Right renal cortex interstitium (tissue), 3 donors: ENCODE results near the gene CCDC134. TPM values are rescaled to one million over a fixed set of nuclear protein-coding genes. Genes with fewer than 3 reads are reported as not detected.
A peak's percentile ranks its signal among the peaks of the same experiment; 100 is the strongest.
"Not testable (repeated sequence)": the region's sequence is repeated elsewhere in the genome, so short reads cannot be mapped to it uniquely, and the experiment has no call there.

ENCODE experiments used
- DNase-seq, 3 donors: peaks; one replicate each; pipeline ENCODE4 v3.0.0-alpha.2; 2013; ENCODE audit warnings: low read depth in 3 of 3, low spot score in 2 of 3
- polyA plus RNA-seq, 3 donors: library from polyadenylated mRNA; unstranded; fragments of 120-200 nt; gene quantifications; one replicate each; pipeline ENCODE4 v1.2.1, GENCODE V29; 2013; ENCODE audit not compliant: insufficient read length in 3 of 3

The CCDC134 gene
- polyA plus RNA-seq, 3 donors = 7.7 to 9.1 (median 8.1) TPM

DNA sequence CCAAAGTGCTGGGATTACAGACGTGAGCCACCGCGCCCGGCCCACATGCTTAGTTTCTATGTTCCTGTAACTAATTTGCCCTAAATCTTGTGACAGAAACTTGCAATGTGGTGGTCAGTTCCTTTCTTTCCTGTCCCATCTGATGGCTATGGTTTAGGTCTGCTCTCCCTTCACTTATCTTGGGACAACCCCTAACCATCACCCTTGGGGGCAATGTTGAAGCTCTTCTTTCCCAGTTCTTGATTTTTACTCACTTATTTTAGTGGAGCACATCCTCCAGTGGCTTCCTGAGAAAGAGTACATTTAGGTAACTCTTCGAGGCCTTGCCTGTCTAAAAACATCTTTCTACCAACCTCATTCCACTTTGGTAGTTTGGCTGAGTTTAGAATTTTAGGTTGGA lies 39.7 kb downstream of the CCDC134 start:
- DNase-seq = no peak

DNA sequence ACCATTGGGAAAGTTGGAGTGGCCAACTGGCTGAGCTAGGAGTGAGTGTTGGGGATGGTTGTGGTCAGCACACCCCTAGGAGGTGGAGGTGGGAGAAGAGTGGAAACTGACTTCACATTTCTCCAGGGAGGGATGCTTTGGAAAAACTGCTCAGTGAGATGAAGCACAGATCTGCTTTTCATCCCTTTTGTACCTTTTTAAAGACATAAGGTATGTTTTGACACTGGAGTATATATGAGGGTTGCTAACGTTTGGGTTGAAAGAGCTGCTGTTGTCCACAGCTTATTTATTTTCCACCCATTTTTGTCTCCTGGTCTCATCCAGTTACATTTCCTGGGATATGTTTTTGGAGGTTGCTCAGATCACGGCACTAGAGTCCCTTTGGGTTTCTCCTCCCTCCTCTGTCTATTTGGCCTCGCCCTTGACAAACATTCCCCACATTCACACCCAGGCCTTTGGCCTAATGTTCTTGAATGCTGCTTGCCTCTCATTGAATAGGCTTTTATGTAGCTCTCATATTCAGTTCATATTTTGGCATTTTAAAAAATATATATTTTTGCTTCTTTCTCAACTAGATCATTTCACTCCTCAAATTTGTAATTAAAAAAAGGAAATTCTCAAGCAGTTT lies 40.7 kb downstream of the CCDC134 start:
- DNase-seq = no peak

DNA sequence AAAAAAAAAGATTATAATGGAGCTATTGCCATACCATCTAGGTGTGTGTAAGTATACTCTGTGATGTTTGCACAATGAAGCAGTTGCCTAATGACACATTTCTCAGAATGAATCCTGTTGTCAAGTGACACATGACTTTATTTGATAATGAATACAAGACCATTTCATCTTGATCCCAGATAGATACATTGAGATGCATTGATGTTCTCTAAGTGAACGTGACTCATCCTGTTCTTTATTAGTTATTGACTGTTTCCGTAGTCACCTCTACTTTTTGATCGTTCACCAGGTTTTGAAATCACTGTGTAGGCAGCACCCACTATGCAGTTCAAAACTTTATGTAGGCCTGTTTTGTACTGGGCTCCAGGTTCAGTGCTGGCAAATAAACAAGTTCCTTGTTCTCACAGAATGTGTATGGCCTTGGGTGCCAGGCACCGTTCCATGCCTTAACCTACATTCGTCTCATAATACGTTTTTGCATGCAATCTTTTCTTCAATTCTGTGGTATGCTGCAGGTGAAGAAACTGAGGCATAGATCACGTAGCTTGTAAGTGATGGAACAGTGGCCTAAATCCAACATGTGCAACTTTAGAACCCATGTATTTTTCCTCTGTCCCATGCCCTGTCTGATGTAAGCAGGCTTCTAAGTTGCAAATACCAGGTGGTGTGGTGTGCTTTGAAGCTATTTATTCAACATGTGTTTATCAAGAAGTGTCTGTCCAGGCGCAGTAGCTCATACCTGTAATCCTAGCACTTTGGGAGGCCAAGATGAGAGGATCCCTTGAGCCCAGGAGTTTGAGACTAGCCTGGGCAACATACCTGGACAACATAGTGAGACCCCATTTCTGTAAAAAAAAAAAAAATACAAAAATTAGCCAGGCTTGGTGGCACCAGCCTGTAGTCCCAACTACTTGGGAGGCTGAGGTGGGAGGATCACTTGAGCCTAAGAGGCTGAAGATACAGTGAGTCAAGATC lies 42.8 kb downstream of the CCDC134 start:
- no peak for DNase-seq

DNA sequence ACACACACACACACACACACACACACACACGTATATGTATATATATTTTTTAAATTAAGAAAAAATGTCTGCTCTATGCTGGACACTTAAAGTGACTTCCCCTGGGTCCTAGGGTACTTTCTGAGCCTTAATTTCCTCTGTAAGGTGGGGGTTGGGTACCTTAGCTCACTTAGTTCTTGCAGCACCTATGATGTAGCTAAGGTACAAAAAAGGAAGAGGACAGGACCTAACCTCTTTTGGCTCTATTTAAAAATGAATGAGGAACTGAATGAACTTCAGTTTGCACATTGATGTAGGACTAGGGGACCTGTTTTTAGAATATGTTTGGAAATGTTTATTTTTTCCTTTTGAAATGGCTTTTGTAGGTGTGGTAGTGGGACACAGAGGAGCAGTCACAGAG lies 43.6 kb downstream of the CCDC134 start:
- DNase-seq = no peak

GRCh38 chr22:41844513-41844912 lies 44.0 kb downstream of the CCDC134 start:
- DNase-seq = no peak

- no peak for DNase-seq
These were observed 45.1 kb downstream of the CCDC134 start for GRCh38 chr22:41845380-41846267.

GRCh38 chr22:41846268-41846987 lies 45.9 kb downstream of the CCDC134 start:
- no peak for DNase-seq

- no peak for DNase-seq
These were observed 46.8 kb downstream of the CCDC134 start for GRCh38 chr22:41847300-41847699.

DNA sequence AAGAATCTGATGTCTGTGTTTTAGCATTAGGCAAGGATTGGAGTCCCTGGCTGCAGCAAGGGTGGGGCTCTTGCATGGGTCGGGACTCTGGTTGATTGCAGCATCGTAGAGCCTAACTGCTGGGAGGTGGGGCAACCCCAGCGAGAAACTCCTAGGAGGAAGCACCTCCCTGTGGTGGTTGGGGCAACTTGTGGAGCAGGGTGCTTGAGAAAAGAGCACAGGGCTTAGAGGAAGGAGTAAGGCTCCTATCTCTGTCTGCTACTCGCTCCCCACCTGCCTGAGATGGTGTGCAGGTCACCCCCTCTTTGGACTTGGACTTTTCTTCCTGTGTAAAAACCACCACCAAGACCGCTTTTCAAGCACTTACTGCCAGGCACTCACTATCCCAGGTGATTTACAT lies 48.0 kb downstream of the CCDC134 start:
- no peak for DNase-seq

DNA sequence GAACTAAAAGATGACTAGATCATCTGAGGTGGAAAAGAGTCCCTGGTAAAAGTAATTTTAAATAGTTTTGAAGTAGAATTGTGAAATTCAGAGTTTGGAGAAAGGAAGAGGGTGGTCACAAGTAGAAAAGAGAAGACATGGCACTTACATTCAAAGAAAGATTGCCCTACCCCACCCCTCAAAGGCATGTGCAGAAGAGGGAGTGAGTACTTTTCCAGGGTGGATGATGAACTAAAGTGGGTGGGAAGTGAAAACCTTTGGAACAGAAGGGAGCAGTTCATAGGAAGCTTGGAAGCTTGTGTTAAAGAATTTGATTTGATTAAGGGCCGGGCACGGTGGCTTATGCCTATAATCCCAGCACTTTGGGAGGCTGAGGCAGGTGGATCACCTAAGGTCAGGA lies 56.0 kb downstream of the CCDC134 start:
- DNase-seq = no peak

GRCh38 chr22:41857155-41857859 lies 56.8 kb downstream of the CCDC134 start:
- DNase-seq = no peak

DNA sequence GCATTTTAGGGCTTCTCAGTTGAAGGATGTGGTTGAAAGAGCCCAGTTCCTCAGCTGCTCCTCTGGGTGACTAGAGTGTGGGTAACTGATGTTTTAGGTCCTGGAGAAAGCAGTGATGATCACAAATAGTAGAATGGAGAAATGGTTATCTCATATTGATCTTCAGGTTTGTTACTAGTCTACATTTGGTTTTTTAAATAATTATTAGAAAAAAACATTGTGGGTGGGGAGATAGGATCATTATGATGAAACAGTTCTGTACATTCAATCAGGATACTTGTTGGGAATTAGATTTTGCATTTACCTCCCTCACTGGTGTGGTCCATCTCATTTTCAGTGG lies 57.4 kb downstream of the CCDC134 start:
- no peak for DNase-seq

GRCh38 chr22:41862160-41862529 lies 61.7 kb downstream of the CCDC134 start:
- DNase-seq = peak in 2 of 3 donors; percentile 7 to 34

DNA sequence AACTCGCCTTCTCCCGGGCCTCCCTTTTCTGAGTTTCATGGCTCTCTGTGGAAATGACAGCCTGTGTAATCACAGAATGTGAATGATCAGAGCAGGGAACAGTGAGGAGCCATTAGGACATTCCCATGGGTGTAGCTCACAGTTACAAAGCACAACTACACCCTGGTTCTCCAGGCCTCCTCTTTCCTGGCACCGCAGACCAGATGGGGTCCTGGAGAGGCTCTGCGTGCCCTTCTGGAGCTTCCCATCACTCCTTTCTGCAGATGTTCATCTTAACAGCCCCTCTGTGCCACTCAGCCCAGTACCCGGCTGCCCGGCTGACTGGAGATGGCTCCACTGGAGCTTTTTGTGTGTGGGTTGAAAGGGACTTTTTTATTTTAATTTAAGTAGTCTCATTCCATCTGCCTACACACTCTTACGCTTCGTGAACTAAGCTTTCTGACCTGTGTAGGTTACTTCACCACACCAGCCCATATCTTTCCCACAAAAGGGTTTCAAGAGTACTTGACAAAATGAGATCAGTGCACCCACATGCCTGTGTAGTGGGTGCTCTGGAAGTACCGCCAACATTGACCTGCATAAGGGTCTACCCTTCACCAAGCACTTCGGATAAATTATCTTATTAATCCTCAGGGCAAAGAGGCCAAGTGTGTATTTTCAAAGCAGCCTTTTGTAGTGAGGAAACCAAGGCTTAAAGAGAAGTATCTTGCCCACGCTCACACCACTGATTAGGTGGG lies 62.2 kb downstream of the CCDC134 start:
- DNase-seq = peak in 1 of 3 donors; percentile 33

DNA sequence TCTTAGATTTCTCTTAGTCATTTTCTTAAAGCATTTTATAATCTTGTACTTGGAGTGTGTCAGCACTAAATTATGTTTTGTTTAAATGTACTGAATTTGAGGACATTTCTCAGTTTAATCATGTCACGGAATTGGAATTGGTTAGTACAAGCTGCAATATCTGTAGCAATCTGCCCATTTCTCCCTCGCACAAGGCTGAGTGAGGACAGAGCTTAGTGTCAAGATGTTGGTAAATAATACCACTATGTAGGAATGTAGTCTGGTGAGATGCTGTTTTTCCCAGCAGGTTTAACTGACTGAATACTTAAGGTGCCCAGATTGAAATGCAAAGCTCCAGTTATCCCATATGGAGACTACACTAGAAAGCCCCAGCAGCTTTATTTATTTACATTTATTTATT lies 63.0 kb downstream of the CCDC134 start:
- no peak for DNase-seq

DNA sequence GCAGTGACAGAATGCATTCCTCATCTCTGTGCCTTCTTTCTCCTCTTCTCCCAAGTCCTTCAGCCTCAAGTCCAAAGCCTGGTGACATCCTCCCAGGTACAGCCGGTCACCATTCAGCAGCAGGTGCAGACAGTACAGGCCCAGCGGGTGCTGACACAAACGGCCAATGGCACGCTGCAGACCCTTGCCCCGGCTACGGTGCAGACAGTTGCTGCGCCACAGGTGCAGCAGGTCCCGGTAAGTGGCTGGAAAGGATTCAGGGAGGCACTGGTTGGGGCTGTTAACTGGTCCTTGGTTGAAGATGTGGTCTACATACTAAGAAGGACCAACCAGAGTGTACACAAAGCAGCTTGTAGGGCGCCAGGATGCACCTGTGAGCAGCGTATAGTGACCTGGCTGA lies 68.1 kb downstream of the CCDC134 start:
- DNase-seq = no peak

DNA sequence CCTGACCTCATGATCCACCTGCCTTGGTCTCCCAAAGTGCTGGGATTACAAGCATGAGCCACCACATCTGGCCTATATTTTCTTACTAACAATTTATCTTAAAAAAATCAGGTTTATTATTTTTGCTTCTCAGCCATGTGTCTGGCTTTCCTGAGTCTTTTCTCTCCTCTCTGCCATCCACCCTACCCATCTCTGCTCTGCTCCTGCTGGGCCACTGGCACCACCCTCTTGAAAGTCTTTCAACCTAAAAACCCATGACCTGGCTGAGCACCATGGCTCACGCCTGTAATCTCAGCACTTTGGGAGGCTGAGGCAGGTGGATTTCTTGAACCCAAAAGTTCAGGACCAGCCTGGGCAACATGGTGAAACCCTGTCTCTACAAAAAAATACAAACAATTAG lies 69.6 kb downstream of the CCDC134 start:
- not testable (repeated sequence) for DNase-seq

- no peak for DNase-seq
These were observed 70.3 kb downstream of the CCDC134 start for GRCh38 chr22:41870786-41871185.

GRCh38 chr22:41873391-41873790 lies 72.9 kb downstream of the CCDC134 start:
- no peak for DNase-seq
